CD4-positive, CD25-positive, alpha-beta regulatory T cell (primary cell): Measurements from ENCODE around the gene CHPF2. TPM values are rescaled to one million over a fixed set of nuclear protein-coding genes. Genes with fewer than 3 reads are reported as not detected.

ENCODE experiments used
- ATAC-seq, 2 donors: fragments of 150-1000 bp; cut with Tn5 transposase; one replicate each; pipeline ENCODE4 v1.10.0; 2021; ENCODE audit warnings: low read depth in 2 of 2, moderate number of reproducible peaks in 2 of 2, moderate library complexity in 1 of 2
- DNase-seq, 3 donors: peaks; one replicate each; pipeline versions ENCODE4 v3.0.0 to v3.0.0-alpha.2; 2012 to 2022; ENCODE audit warnings: mixed read lengths in 1 of 3
- H3K27ac ChIP-seq: one replicate; pipeline ENCODE4 v1.7.0; 2013; ENCODE audit warnings: mild to moderate bottlenecking, low read length; ENCODE audit not compliant: insufficient read depth, poor library complexity, severe bottlenecking
- H3K27me3 ChIP-seq: one replicate; pipeline ENCODE4 v1.7.0; 2013; ENCODE audit warnings: low read length; ENCODE audit not compliant: control insufficient read depth, insufficient read depth
- H3K36me3 ChIP-seq: one replicate; pipeline ENCODE4 v1.7.0; 2013; ENCODE audit warnings: mild to moderate bottlenecking, low read length, moderate library complexity; ENCODE audit not compliant: control insufficient read depth, insufficient read depth
- H3K4me1 ChIP-seq: 2 replicates; pipeline ENCODE4 v1.7.0; 2013; ENCODE audit warnings: mild to moderate bottlenecking, low read length; ENCODE audit not compliant: insufficient read depth, control insufficient read depth, poor library complexity, severe bottlenecking
- H3K4me3 ChIP-seq: one replicate; pipeline ENCODE4 v1.7.0; 2013; ENCODE audit warnings: low read depth, mild to moderate bottlenecking, low read length, moderate library complexity
- H3K9me3 ChIP-seq, 2 experiments: 1 replicate in 1 of 2; 2 replicates in 1 of 2; pipeline ENCODE4 v1.7.0; 2013; ENCODE audit warnings: low read length in 2 of 2, mild to moderate bottlenecking in 1 of 2, moderate library complexity in 1 of 2; ENCODE audit not compliant: control insufficient read depth in 2 of 2
- H3K27ac Mint-ChIP-seq, 3 donors: one replicate each; pipeline ENCODE4 v1.8.0; 2020 to 2022; ENCODE audit warnings: mild to moderate bottlenecking in 3 of 3, mixed read lengths in 3 of 3, moderate library complexity in 2 of 3
- H3K27me3 Mint-ChIP-seq: one replicate; pipeline ENCODE4 v1.8.0; 2022; ENCODE audit warnings: mild to moderate bottlenecking, mixed read lengths
- H3K36me3 Mint-ChIP-seq: one replicate; pipeline ENCODE4 v1.8.0; 2020; ENCODE audit warnings: mixed read lengths
- H3K4me1 Mint-ChIP-seq, 4 donors: one replicate each; pipeline ENCODE4 v1.8.0; 2020 to 2022; ENCODE audit warnings: mixed read lengths in 4 of 4, mild to moderate bottlenecking in 1 of 4
- H3K4me3 Mint-ChIP-seq, 4 donors: one replicate each; pipeline ENCODE4 v1.8.0; 2020 to 2022; ENCODE audit warnings: mild to moderate bottlenecking in 4 of 4, mixed read lengths in 4 of 4, moderate library complexity in 3 of 4
- H3K9me3 Mint-ChIP-seq, 7 donors: one replicate each; pipeline ENCODE4 v1.8.0; 2020 to 2022; ENCODE audit warnings: mixed read lengths in 7 of 7, mild to moderate bottlenecking in 3 of 7, moderate library complexity in 2 of 7
- polyA plus RNA-seq, 4 donors: library from polyadenylated mRNA; unstranded; fragments of 300-500 nt; fragmentation: Illumina TruSeq; gene quantifications; one replicate each; pipeline ENCODE4 v1.2.3, GENCODE V29; 2021
- total RNA-seq: library from RNA; stranded (reverse); gene quantifications from one replicate; pipeline ENCODE4 v1.2.3, GENCODE V29; 2022

CHPF2 gene
- total and polyA plus RNA-seq, 5 donors from 2014 or later = 18.8 to 38.8 (median 24.4) TPM

DNA sequence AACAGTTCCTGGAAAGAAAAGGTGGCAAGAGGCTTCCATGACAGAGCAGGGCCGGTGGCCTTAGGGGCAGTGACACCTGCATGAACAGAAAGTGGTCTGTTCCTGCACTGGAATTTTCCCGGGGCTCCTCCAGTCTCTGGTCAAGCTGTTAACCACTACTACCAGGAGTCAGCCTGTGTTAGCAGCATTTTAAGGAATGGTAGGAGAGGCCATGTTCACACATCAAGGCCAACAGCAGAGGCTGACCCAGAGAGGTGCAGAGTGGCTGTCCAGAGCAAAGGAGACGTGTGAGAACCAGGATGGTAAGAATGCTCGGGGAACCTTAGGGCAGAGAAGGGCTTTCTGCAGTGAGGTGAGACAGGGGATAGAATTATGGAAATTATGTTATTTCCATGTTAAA, 30.5 kb upstream of the CHPF2 start:
- no peaks in the 10 kb centered on the region for H3K36me3 ChIP-seq
- H3K27me3 ChIP-seq = no peaks in the 10 kb centered on the region
- no peak overlapping the region for H3K4me3 ChIP-seq
- Mint-ChIP-seq H3K27ac (no peak overlapping the region), H3K36me3 (no peaks in the 10 kb centered on the region), H3K27me3 (peaks cover 9% of the 10 kb centered on the region), H3K4me1 (peaks cover 2 to 10% (median 5%) of the 10 kb centered on the region in 4 donors), H3K4me3 (no peak overlapping the region), H3K9me3 (no peaks in the 10 kb centered on the region)
- ATAC-seq (no peak), DNase-seq (no peak)
- H3K4me1 ChIP-seq = peaks cover 4% of the 10 kb centered on the region
- no peak overlapping the region for H3K27ac ChIP-seq
- H3K9me3 ChIP-seq = no peaks in the 10 kb centered on the region

DNA sequence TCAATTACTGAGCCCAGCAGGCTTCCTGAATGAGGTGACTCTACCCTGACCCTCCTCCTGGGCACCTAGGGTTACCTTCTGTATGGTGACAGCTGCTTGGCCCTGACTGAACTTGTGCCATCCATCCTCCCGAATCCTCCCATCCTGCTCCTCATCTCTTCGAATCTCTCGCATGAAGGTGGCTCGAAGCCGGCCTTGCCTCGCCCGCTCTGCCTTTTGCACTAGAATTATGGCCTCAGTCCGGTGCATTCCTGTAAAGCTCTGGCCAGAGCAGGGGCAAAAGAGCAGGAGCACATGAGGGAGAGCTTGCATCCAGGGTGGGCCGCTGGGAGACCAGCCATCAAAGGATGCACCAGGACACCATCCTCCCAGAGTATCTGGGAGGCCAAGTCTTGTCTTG, 29.4 kb upstream of the CHPF2 start:
- Histone ChIP-seq H3K4me3 (no peak overlapping the region), H3K4me1 (peaks cover 15% of the 10 kb centered on the region), H3K27me3 (no peaks in the 10 kb centered on the region), H3K36me3 (no peaks in the 10 kb centered on the region), H3K27ac (no peak overlapping the region), H3K9me3 (no peaks in the 10 kb centered on the region)
- DNase-seq = no peak
- Mint-ChIP-seq H3K36me3 (no peaks in the 10 kb centered on the region), H3K27ac (no peak overlapping the region), H3K4me3 (no peak overlapping the region), H3K27me3 (peaks cover 11% of the 10 kb centered on the region), H3K4me1 (peaks cover 10 to 20% (median 14%) of the 10 kb centered on the region in 4 donors), H3K9me3 (no peaks in the 10 kb centered on the region)
- no peak for ATAC-seq

DNA sequence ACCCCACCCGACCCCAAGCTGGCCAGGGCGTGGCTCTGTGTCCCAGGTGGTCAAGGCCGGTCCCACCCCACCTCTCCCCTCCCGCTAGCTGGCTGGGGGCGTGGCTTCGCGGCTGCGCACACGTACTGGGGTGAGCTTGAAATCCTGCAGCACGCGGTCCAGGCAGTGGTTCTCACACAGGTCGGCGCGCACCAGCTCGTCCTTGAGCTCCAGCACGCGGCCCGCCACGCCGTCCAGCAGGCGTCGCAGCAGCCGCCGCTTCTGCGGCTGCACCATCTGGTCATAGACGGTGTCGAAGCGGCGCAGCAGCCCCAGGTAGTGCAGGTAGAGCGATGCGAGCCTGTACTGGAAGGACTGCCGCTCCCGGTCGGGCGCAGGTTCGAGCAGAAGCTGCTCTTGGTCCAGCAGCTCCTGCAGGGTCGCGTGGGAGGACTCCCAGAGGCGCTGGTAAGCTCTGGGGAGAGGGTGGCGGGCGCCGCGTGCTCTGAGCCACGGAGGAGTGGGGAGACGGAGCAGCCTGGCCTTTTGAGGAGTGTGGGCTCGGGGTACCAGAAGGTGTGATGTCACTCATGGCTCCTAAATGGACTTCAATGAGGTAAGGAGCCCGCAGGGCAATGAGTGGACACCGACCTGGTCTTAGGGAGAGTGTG, 27.8 kb upstream of the CHPF2 start:
- Histone ChIP-seq H3K27ac (no peak overlapping the region), H3K9me3 (no peaks in the 10 kb centered on the region), H3K4me3 (no peak overlapping the region), H3K36me3 (no peaks in the 10 kb centered on the region), H3K4me1 (peaks cover 16% of the 10 kb centered on the region), H3K27me3 (no peaks in the 10 kb centered on the region)
- Mint-ChIP-seq H3K36me3 (no peaks in the 10 kb centered on the region), H3K27me3 (peaks cover 11% of the 10 kb centered on the region), H3K27ac (no peak overlapping the region), H3K9me3 (no peaks in the 10 kb centered on the region), H3K4me3 (no peak overlapping the region), H3K4me1 (peaks cover 10 to 22% (median 17%) of the 10 kb centered on the region in 4 donors)
- no peak for DNase-seq
- no peak for ATAC-seq

DNA sequence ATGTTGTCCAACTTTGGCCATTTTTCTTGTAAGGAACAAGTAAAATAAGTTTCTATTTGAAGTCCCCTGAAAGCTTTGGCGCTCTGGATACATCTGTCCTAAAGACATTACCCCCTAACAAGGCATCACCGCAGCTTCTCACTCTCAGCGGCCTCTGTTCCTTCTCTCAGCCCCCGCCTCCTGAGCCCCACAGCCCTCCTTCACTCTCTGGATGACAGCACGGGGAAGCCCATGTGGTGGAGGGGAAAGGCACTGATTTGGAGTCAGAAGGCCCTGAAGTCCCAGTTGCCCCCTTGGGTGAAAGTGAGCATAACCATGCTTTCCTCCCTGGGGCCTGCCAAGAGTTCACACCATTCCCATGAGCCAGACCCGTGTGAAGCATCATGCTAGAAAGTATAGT, 26.6 kb upstream of the CHPF2 start:
- H3K4me1 Mint-ChIP-seq = peaks cover 10 to 22% (median 17%) of the 10 kb centered on the region in 4 donors
- no peaks in the 10 kb centered on the region for H3K9me3 Mint-ChIP-seq
- no peak overlapping the region for H3K4me3 ChIP-seq
- ATAC-seq (no peak), DNase-seq (no peak)
- no peaks in the 10 kb centered on the region for H3K9me3 ChIP-seq
- H3K27ac ChIP-seq = no peak overlapping the region
- peaks cover 11% of the 10 kb centered on the region for H3K27me3 Mint-ChIP-seq
- H3K27ac Mint-ChIP-seq = peak overlapping the region; percentile 23 to 94 (median 78)
- no peaks in the 10 kb centered on the region for H3K36me3 Mint-ChIP-seq
- peaks cover 16% of the 10 kb centered on the region for H3K4me1 ChIP-seq
- no peaks in the 10 kb centered on the region for H3K27me3 ChIP-seq
- no peaks in the 10 kb centered on the region for H3K36me3 ChIP-seq
- H3K4me3 Mint-ChIP-seq = peak overlapping the region in 2 of 4 donors; percentile 8 to 53

DNA sequence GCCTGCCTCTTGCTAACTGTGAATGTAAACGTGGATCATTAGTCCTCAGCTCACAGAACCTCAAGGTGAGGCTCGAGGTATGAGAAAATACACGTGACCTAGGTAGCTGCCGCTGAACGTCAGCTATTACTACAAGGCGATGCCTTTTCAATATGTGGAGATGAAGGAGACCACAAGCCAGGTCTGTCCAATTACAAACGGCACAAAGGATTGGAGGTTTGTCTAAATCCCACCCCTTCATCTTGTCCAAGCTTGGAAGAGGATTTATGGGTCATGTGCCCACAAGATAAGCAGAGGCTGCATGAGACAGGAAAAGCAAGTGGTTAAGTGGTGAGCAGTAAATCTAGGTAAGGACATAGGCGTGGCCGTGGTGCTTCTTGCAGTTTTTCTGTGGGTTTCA, 25.4 kb upstream of the CHPF2 start:
- H3K27ac ChIP-seq = no peak overlapping the region
- Mint-ChIP-seq H3K9me3 (no peaks in the 10 kb centered on the region), H3K36me3 (no peaks in the 10 kb centered on the region), H3K27me3 (peaks cover 6% of the 10 kb centered on the region), H3K4me1 (peaks cover 10 to 22% (median 17%) of the 10 kb centered on the region in 4 donors), H3K4me3 (peak overlapping the region in 3 of 4 donors; percentile 30 to 69 (median 67)), H3K27ac (peak overlapping the region in 2 of 3 donors; percentile 39 to 90)
- peak overlapping the region; percentile 35 for H3K4me3 ChIP-seq
- ATAC-seq (peak; percentile 21 to 59), DNase-seq (peak in 2 of 3 donors; percentile 24 to 42)
- peaks cover 16% of the 10 kb centered on the region for H3K4me1 ChIP-seq
- no peaks in the 10 kb centered on the region for H3K27me3 ChIP-seq
- H3K36me3 ChIP-seq = no peaks in the 10 kb centered on the region
- H3K9me3 ChIP-seq = no peaks in the 10 kb centered on the region

DNA sequence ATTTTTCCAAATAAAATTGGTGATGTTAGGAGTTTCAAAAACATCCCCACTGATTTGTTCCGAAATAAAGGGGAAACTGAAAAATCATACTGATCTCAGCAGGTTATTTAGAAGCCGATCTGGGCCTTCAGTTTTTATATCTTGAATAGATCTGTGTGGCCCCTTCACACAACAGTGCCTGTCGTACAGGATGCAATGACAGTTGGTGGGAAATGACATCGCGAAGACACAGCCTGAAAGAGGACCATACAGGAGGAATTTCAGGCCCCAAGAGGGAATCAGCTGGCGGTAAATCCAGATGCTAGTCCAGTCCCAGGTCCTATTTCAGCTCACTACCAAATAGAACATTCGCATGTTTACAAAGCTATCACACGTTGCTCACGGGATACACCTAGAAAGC, 25.0 kb upstream of the CHPF2 start:
- H3K9me3 ChIP-seq = no peaks in the 10 kb centered on the region
- Mint-ChIP-seq H3K27ac (peak overlapping the region in 2 of 3 donors; percentile 39 to 83), H3K4me3 (peak overlapping the region in 3 of 4 donors; percentile 4 to 67 (median 30)), H3K27me3 (peaks cover 6% of the 10 kb centered on the region), H3K36me3 (no peaks in the 10 kb centered on the region), H3K9me3 (no peaks in the 10 kb centered on the region), H3K4me1 (peaks cover 10 to 22% (median 17%) of the 10 kb centered on the region in 4 donors)
- peak overlapping the region; percentile 47 for H3K27ac ChIP-seq
- H3K4me3 ChIP-seq = peak overlapping the region; percentile 35
- no peaks in the 10 kb centered on the region for H3K27me3 ChIP-seq
- ATAC-seq = peak; percentile 36 to 38
- peaks cover 16% of the 10 kb centered on the region for H3K4me1 ChIP-seq
- peak in 1 of 3 donors; percentile 27 for DNase-seq
- no peaks in the 10 kb centered on the region for H3K36me3 ChIP-seq

DNA sequence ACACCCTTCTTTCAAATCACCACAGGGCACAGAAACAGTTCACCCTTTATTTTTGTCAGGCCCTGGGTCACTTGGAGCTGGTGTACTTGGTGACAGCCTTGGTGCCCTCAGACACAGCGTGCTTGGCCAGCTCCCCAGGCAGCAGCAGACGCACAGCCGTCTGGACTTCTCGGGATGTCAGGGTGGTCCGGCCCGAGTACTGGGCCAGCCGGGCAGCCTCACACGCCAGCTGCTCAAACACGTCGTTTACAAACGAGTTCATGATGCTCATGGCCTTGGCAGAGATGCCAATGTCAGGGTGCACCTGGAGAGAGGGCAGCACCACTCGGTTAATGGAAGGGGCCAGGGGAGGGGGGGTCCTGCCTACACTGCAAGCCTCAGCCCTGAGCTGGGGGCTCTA, 24.5 kb upstream of the CHPF2 start:
- Mint-ChIP-seq H3K36me3 (no peaks in the 10 kb centered on the region), H3K27me3 (peaks cover 6% of the 10 kb centered on the region), H3K4me1 (peaks cover 10 to 22% (median 17%) of the 10 kb centered on the region in 4 donors), H3K4me3 (no peak overlapping the region), H3K27ac (peak overlapping the region in 2 of 3 donors; percentile 39 to 83), H3K9me3 (no peaks in the 10 kb centered on the region)
- Histone ChIP-seq H3K27ac (peak overlapping the region; percentile 47), H3K4me1 (peaks cover 16% of the 10 kb centered on the region), H3K27me3 (no peaks in the 10 kb centered on the region), H3K36me3 (peaks cover 3% of the 10 kb centered on the region), H3K9me3 (no peaks in the 10 kb centered on the region), H3K4me3 (no peak overlapping the region)
- ATAC-seq = no peak
- DNase-seq = no peak
